A673 (cell line): ENCODE measurements around the gene BAIAP3. TPM values are rescaled to one million over a fixed set of nuclear protein-coding genes. Genes with fewer than 3 reads are reported as not detected.

ENCODE experiments used
- BruUV-seq: library from RNA; stranded (reverse); fragments of 400-500 nt; replicated peaks from 2 replicates; lab custom pipeline; 2021; lab: Mats Ljungman, UMichigan
- CTCF ChIA-PET: fragments of 300-600 bp; sonication (Branson Sonifier 250); formaldehyde crosslinking; loops from one replicate; lab custom pipeline; 2022; ENCODE audit warnings: antibody characterized with exemption; lab: Charles Lee
- POLR2A ChIA-PET: fragments of 300-600 bp; sonication (Branson Sonifier 250); formaldehyde crosslinking; loops from one replicate; lab custom pipeline; 2022; ENCODE audit warnings: antibody characterized with exemption; ENCODE audit not compliant: low non-redundant PET; lab: Charles Lee
- DNase-seq: peaks from one replicate; pipeline ENCODE4 v3.0.0-alpha.2; 2015; ENCODE audit warnings: low spot score
- H3K27ac ChIP-seq: fragments of 200-600 bp; sonication (generic); 2 replicates; pipeline ENCODE4 v1.5.1; 2016; ENCODE audit warnings: mixed run types, low read depth, mild to moderate bottlenecking, mixed read lengths, antibody characterized with exemption, low read length; ENCODE audit not compliant: poor library complexity, severe bottlenecking
- H3K27me3 ChIP-seq: fragments of 200-600 bp; sonication (generic); replicated peaks from 2 replicates; pipeline ENCODE4 v1.6.1; 2017; ENCODE audit warnings: mixed run types, low read depth, mild to moderate bottlenecking, mixed read lengths, antibody characterized with exemption, low read length; ENCODE audit not compliant: insufficient read depth, poor library complexity
- H3K36me3 ChIP-seq: fragments of 200-600 bp; sonication (generic); 2 replicates; pipeline ENCODE4 v1.6.1; 2016; ENCODE audit warnings: mixed run types, mild to moderate bottlenecking, mixed read lengths, antibody characterized with exemption, low read length; ENCODE audit not compliant: insufficient read depth, poor library complexity, severe bottlenecking
- H3K4me1 ChIP-seq: fragments of 200-600 bp; sonication (generic); 2 replicates; pipeline ENCODE4 v1.6.1; 2017; ENCODE audit warnings: mixed run types, mild to moderate bottlenecking, mixed read lengths, antibody characterized with exemption, low read length; ENCODE audit not compliant: insufficient read depth, poor library complexity, severe bottlenecking
- H3K4me3 ChIP-seq: fragments of 200-600 bp; sonication (generic); 2 replicates; pipeline ENCODE4 v1.5.1; 2016; ENCODE audit warnings: low read depth, mixed run types, mild to moderate bottlenecking, mixed read lengths, low read length; ENCODE audit not compliant: poor library complexity, severe bottlenecking
- H3K9me3 ChIP-seq: fragments of 200-600 bp; sonication (generic); 2 replicates; pipeline ENCODE4 v1.6.1; 2016; ENCODE audit warnings: mixed run types, low read depth, mild to moderate bottlenecking, mixed read lengths, antibody characterized with exemption, low read length; ENCODE audit not compliant: poor library complexity, severe bottlenecking
- EZH2 ChIP-seq: fragments of 200-600 bp; sonication (generic); IDR thresholded peaks from 2 replicates; pipeline ENCODE4 v1.6.1; 2017; ENCODE audit warnings: borderline replicate concordance, low read depth, mild to moderate bottlenecking, mixed read lengths, antibody characterized with exemption, low read length; ENCODE audit not compliant: poor library complexity, severe bottlenecking
- intact Hi-C: fragments of 100-400 bp; cut with micrococcal nuclease; formaldehyde crosslinking; loops from one replicate; pipeline ENCODE4 v1.10.0; 2022; ENCODE audit not compliant: unreplicated experiment
- total RNA-seq: library from RNA; stranded (reverse); gene quantifications from 2 replicates; pipeline ENCODE4 v1.2.3, GENCODE V29; 2021
- TF ChIP-seq, protein P1 (sequence below): fragments of 300-800, 200-600 bp; sonication (generic); conservative IDR thresholded peaks from 2 replicates; pipeline ENCODE4 v1.5.1; 2017; ENCODE audit warnings: low read depth, mild to moderate bottlenecking, antibody characterized with exemption, low read length, moderate library complexity, mixed read lengths

BAIAP3 gene
- total RNA-seq, 1 experiment from 2014 or later, result 2.0 TPM

DNA sequence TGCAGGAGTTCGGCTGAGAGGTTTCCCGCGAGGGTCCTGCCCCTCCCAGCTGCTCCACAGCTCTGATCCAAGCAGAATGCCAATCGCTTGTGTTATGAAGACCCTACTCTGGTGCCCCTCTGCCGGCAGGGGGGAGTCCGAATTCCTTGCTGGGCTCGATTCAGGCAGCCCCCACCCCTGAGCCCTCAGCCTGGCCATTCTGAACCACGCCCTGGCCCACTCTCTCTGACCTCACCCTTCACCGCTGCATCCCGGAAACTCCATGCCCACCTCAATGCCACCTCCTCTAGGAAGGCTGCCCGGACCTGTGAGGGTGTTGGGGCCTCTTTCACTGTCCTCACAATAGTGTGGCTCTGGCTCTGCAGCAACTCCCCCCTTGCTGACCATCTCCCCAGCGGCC is 31.9 kb upstream of the BAIAP3 start:
- intact Hi-C loops, result no loop called here
- no peak overlapping the region for H3K4me3 ChIP-seq
- no peak overlapping the region for H3K27ac ChIP-seq
- DNase-seq, result no peak
- no peaks in the 10 kb centered on the region for H3K27me3 ChIP-seq
- BruUV-seq, result no TSS peak
- no peaks in the 10 kb centered on the region for H3K36me3 ChIP-seq
- H3K9me3 ChIP-seq, result no peaks in the 10 kb centered on the region
- POLR2A ChIA-PET, result no interaction called here
- no peaks in the 10 kb centered on the region for H3K4me1 ChIP-seq
- no peak for TF ChIP-seq EZH2
- TF ChIP-seq, protein P1, sequence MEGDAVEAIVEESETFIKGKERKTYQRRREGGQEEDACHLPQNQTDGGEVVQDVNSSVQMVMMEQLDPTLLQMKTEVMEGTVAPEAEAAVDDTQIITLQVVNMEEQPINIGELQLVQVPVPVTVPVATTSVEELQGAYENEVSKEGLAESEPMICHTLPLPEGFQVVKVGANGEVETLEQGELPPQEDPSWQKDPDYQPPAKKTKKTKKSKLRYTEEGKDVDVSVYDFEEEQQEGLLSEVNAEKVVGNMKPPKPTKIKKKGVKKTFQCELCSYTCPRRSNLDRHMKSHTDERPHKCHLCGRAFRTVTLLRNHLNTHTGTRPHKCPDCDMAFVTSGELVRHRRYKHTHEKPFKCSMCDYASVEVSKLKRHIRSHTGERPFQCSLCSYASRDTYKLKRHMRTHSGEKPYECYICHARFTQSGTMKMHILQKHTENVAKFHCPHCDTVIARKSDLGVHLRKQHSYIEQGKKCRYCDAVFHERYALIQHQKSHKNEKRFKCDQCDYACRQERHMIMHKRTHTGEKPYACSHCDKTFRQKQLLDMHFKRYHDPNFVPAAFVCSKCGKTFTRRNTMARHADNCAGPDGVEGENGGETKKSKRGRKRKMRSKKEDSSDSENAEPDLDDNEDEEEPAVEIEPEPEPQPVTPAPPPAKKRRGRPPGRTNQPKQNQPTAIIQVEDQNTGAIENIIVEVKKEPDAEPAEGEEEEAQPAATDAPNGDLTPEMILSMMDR, result no peak
- CTCF ChIA-PET, result no interaction called here

DNA sequence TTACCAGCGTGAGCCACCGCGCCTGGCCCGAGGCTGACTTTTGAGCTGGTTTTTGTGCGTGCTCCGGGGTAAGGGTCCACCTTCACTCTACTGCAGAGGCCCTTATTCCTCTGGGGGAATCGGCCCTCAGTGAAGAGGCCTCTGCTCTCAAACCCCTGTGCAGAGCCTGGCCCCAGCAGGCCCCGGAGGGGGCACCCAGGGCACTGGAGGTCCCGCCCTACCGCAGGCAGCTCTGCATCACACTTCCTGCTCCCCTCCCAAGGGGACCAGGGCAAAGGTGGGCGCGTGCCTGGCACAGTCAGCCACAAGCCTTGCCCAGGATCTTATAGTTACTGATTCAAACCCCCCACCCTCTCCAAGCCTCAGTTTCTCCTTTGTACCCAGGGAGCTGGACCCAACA is 27.6 kb upstream of the BAIAP3 start:
- ChIA-PET POLR2A (no interaction called here), CTCF (no interaction called here)
- no peaks in the 10 kb centered on the region for H3K27me3 ChIP-seq
- no peak for TF ChIP-seq EZH2
- TF ChIP-seq, protein P1, result no peak
- H3K27ac ChIP-seq, result no peak overlapping the region
- H3K9me3 ChIP-seq, result no peaks in the 10 kb centered on the region
- no peaks in the 10 kb centered on the region for H3K36me3 ChIP-seq
- H3K4me3 ChIP-seq, result no peak overlapping the region
- no peak for DNase-seq
- intact Hi-C loops, result no loop called here
- H3K4me1 ChIP-seq, result no peaks in the 10 kb centered on the region
- no TSS peak for BruUV-seq

DNA sequence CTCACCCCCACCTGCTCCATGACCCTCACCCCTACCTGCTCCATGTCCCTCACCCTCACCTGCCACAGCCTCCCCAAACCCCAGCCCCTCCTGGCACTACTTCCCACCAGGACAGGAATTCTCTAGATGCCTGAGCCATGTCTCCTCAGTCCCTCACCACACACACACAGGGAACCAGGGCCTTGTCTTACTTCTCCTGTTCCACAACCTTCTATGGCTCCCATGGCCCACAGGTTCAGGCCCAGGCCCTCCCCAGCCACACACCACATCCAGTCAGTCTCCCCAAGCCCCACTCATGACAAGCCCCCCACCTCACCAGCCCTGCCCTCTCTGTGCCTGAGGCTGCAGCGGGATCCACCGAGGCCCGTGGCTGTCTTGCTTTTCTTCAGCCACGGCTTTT is 27.1 kb upstream of the BAIAP3 start:
- Histone ChIP-seq H3K36me3 (no peaks in the 10 kb centered on the region), H3K9me3 (no peaks in the 10 kb centered on the region), H3K4me1 (peaks cover 4% of the 10 kb centered on the region), H3K27ac (no peak overlapping the region), H3K27me3 (no peaks in the 10 kb centered on the region), H3K4me3 (no peak overlapping the region)
- no TSS peak for BruUV-seq
- intact Hi-C loops, result no loop called here
- DNase-seq, result no peak
- ChIA-PET POLR2A (interaction anchor here (0.6 kb wide), 1 partner anchor 16 kb away, joined by 3 read pairs; no protein-coding TSS in a partner anchor), CTCF (no interaction called here)
- no peak for TF ChIP-seq EZH2
- TF ChIP-seq, protein P1, result no peak
